Measurements from ENCODE around the gene DLG5. TPM values are rescaled to one million over a fixed set of nuclear protein-coding genes. Genes with fewer than 3 reads are reported as not detected.

The DLG5 gene
- total RNA-seq, 1 donor from 2014 or later: 58.4 TPM

GRCh38 chr10:77892021-77892739, 34.4 kb downstream of the DLG5 start:
- peaks cover 87% of the 10 kb centered on the region for H3K79me2 ChIP-seq (ENCODE audit: insufficient read depth, low read length)
- TF ChIP-seq EZH2 (IDR thresholded peaks at IDR 0.05; ENCODE audit: insufficient read depth, low read length) (no peak), CTCF (IDR thresholded peaks at IDR 0.05; ENCODE audit: insufficient read depth, low read depth, low read length) (no peak)
- no peaks in the 10 kb centered on the region for H3K27me3 ChIP-seq (ENCODE audit: insufficient read depth, low read length)
- DNase-seq (ENCODE audit: low read depth): no peak
- Mint-ChIP-seq H3K4me3 (ENCODE audit: unreplicated experiment) (no peak overlapping the region), H3K9me3 (ENCODE audit: unreplicated experiment) (no peaks in the 10 kb centered on the region), H3K36me3 (ENCODE audit: low read depth, unreplicated experiment) (peaks cover 7% of the 10 kb centered on the region), H3K27ac (ENCODE audit: unreplicated experiment) (no peak overlapping the region), H3K4me1 (ENCODE audit: low read depth, unreplicated experiment) (peaks cover 34% of the 10 kb centered on the region), H3K27me3 (ENCODE audit: low read depth, unreplicated experiment) (no peaks in the 10 kb centered on the region)
- no peaks in the 10 kb centered on the region for H3K36me3 ChIP-seq (ENCODE audit: insufficient read depth, low read length)
- H4K20me1 ChIP-seq (ENCODE audit: insufficient read depth, low read length): peaks cover 94% of the 10 kb centered on the region
- no peak overlapping the region for H3K9ac ChIP-seq (ENCODE audit: low read length)
- peaks cover 12% of the 10 kb centered on the region for H3K4me1 ChIP-seq (ENCODE audit: insufficient read depth, low read length)
- no peak overlapping the region for H3K4me2 ChIP-seq (ENCODE audit: low read length)
- no peak overlapping the region for H2AFZ ChIP-seq (ENCODE audit: low read depth, low read length)
- H3K27ac ChIP-seq (ENCODE audit: low read depth, low read length): no peak overlapping the region
- no peak for FAIRE-seq
- H3K9me3 ChIP-seq (ENCODE audit: insufficient read depth, low read depth, low read length): no peaks in the 10 kb centered on the region
- no peak overlapping the region for H3K4me3 ChIP-seq (ENCODE audit: insufficient read depth, low read depth, low read length)

- H3K27me3 Mint-ChIP-seq (ENCODE audit: low read depth, unreplicated experiment): no peaks in the 10 kb centered on the region
These were observed 36.5 kb downstream of the DLG5 start for GRCh38 chr10:77890097-77890496.

GRCh38 chr10:77889277-77889903, 37.2 kb downstream of the DLG5 start:
- H3K36me3 Mint-ChIP-seq (ENCODE audit: low read depth, unreplicated experiment): peaks cover 6% of the 10 kb centered on the region
- peaks cover 37% of the 10 kb centered on the region for H3K4me1 Mint-ChIP-seq (ENCODE audit: low read depth, unreplicated experiment)

More at GRCh38 chr10:77890097-77890496, 36.5 kb downstream of the DLG5 start:
- H3K4me3 Mint-ChIP-seq (ENCODE audit: unreplicated experiment): no peak overlapping the region
- no peaks in the 10 kb centered on the region for H3K9me3 Mint-ChIP-seq (ENCODE audit: unreplicated experiment)
- no peak overlapping the region for H3K27ac Mint-ChIP-seq (ENCODE audit: unreplicated experiment)
- Histone ChIP-seq H3K4me1 (ENCODE audit: insufficient read depth, low read length) (peaks cover 13% of the 10 kb centered on the region), H3K4me2 (ENCODE audit: low read length) (no peak overlapping the region), H3K4me3 (ENCODE audit: insufficient read depth, low read depth, low read length) (no peak overlapping the region), H3K36me3 (ENCODE audit: insufficient read depth, low read length) (no peaks in the 10 kb centered on the region), H3K9me3 (ENCODE audit: insufficient read depth, low read depth, low read length) (no peaks in the 10 kb centered on the region), H3K27ac (ENCODE audit: low read depth, low read length) (no peak overlapping the region), H4K20me1 (ENCODE audit: insufficient read depth, low read length) (peaks cover 100% of the 10 kb centered on the region), H2AFZ (ENCODE audit: low read depth, low read length) (no peak overlapping the region), H3K79me2 (ENCODE audit: insufficient read depth, low read length) (peaks cover 92% of the 10 kb centered on the region), H3K9ac (ENCODE audit: low read length) (no peak overlapping the region), H3K27me3 (ENCODE audit: insufficient read depth, low read length) (no peaks in the 10 kb centered on the region)
- DNase-seq (ENCODE audit: low read depth): no peak
- H3K4me1 Mint-ChIP-seq (ENCODE audit: low read depth, unreplicated experiment): peaks cover 37% of the 10 kb centered on the region
- peaks cover 6% of the 10 kb centered on the region for H3K36me3 Mint-ChIP-seq (ENCODE audit: low read depth, unreplicated experiment)
- TF ChIP-seq EZH2 (IDR thresholded peaks at IDR 0.05; ENCODE audit: insufficient read depth, low read length): no peak
- FAIRE-seq: no peak

More at GRCh38 chr10:77889277-77889903, 37.2 kb downstream of the DLG5 start:
- Histone ChIP-seq H3K9ac (ENCODE audit: low read length) (no peak overlapping the region), H3K9me3 (ENCODE audit: insufficient read depth, low read depth, low read length) (no peaks in the 10 kb centered on the region), H3K4me1 (ENCODE audit: insufficient read depth, low read length) (peaks cover 13% of the 10 kb centered on the region), H3K36me3 (ENCODE audit: insufficient read depth, low read length) (no peaks in the 10 kb centered on the region), H2AFZ (ENCODE audit: low read depth, low read length) (no peak overlapping the region), H3K4me3 (ENCODE audit: insufficient read depth, low read depth, low read length) (no peak overlapping the region), H4K20me1 (ENCODE audit: insufficient read depth, low read length) (peaks cover 100% of the 10 kb centered on the region), H3K4me2 (ENCODE audit: low read length) (no peak overlapping the region), H3K27me3 (ENCODE audit: insufficient read depth, low read length) (no peaks in the 10 kb centered on the region), H3K27ac (ENCODE audit: low read depth, low read length) (no peak overlapping the region), H3K79me2 (ENCODE audit: insufficient read depth, low read length) (peaks cover 91% of the 10 kb centered on the region)
- TF ChIP-seq CTCF (IDR thresholded peaks at IDR 0.05; ENCODE audit: insufficient read depth, low read depth, low read length) (no peak), EZH2 (IDR thresholded peaks at IDR 0.05; ENCODE audit: insufficient read depth, low read length) (no peak)
- no peak overlapping the region for H3K27ac Mint-ChIP-seq (ENCODE audit: unreplicated experiment)
- H3K9me3 Mint-ChIP-seq (ENCODE audit: unreplicated experiment): no peaks in the 10 kb centered on the region
- no peaks in the 10 kb centered on the region for H3K27me3 Mint-ChIP-seq (ENCODE audit: low read depth, unreplicated experiment)
- no peak for FAIRE-seq
- H3K4me3 Mint-ChIP-seq (ENCODE audit: unreplicated experiment): no peak overlapping the region
- no peak for DNase-seq (ENCODE audit: low read depth)

Data from astrocyte (in vitro differentiated cells and primary cell).